ENCODE measurements around the gene KIAA0930.

- TF ChIP-seq SMC3 (conservative IDR thresholded peaks at IDR 0.05; ENCODE audit: poor library complexity): no peak
- no peak for TF ChIP-seq MXI1 (conservative IDR thresholded peaks at IDR 0.05; ENCODE audit: poor library complexity, severe bottlenecking)
- no peak for TF ChIP-seq RAD21 (conservative IDR thresholded peaks at IDR 0.05)
- no peak for TF ChIP-seq CTCF (IDR thresholded peaks at IDR 0.05; ENCODE audit: poor library complexity, severe bottlenecking)
- no peak for TF ChIP-seq EZH2 (IDR thresholded peaks at IDR 0.05; ENCODE audit: borderline replicate concordance, insufficient read depth, low read length, poor library complexity, severe bottlenecking)
Measured at GRCh38 chr22:45172881-45173585, 67.7 kb downstream of the KIAA0930 start.

Measured in neural cell (in vitro differentiated cells).